K562 (cell line): ENCODE measurements around the gene PIN1. TPM values are rescaled to one million over a fixed set of nuclear protein-coding genes. Genes with fewer than 3 reads are reported as not detected.

Source experiments
- ATAC-seq: fragments of 200-7000 bp; cut with Tn5 transposase; 3 replicates; pipeline ENCODE4 v1.9.1; 2020; ENCODE audit warnings: moderate library complexity
- BruUV-seq: library from RNA; stranded (reverse); fragments of 400-500 nt; replicated peaks from 2 replicates; lab custom pipeline; 2021; lab: Mats Ljungman, UMichigan
- CTCF ChIA-PET: fragments of 300-600 bp; formaldehyde crosslinking; extraction: SDS; loops from one replicate; lab custom pipeline; 2021; ENCODE audit warnings: low intra/inter-chr PET ratio; lab: Yijun Ruan, JAX
- POLR2A ChIA-PET: fragments of 300-600, 350-650 bp; sonication (Branson Sonifier 250); formaldehyde crosslinking; extraction: SDS; loops from one replicate; lab custom pipeline; 2021; ENCODE audit warnings: antibody characterized with exemption, inconsistent platforms; lab: Yijun Ruan, JAX
- DNase-seq, 4 experiments: peaks; one replicate each; pipeline versions ENCODE4 v3.0.0 to v3.0.0-alpha.2; 2011 to 2018; ENCODE audit warnings: low spot score in 3 of 4, mixed read lengths in 3 of 4; ENCODE audit errors: extremely low read depth in 1 of 4
- FAIRE-seq: peaks from 2 replicates; lab custom pipeline; 2011; peaks lifted over from hg19 to GRCh38; lab: Jason Lieb, UNC
- H2AFZ ChIP-seq: 2 replicates; pipeline ENCODE4 v1.6.0; 2011; ENCODE audit warnings: low read depth, low read length, control low read depth, inconsistent platforms
- H3K27ac ChIP-seq: fragments of 200-600 bp; 3 replicates; pipeline ENCODE4 v1.8.0; 2011; ENCODE audit warnings: low read depth, mild to moderate bottlenecking, control low read depth, inconsistent platforms, low read length, moderate library complexity, mixed read lengths; ENCODE audit errors: extremely low read depth
- H3K27me3 ChIP-seq, 2 experiments: fragments of 300-600 bp in 1 of 2; 2 replicates in 1 of 2; 3 replicates in 1 of 2; pipeline versions ENCODE4 v1.6.0 to v1.8.0; 2011; ENCODE audit warnings: inconsistent platforms in 2 of 2, low read length in 2 of 2, mild to moderate bottlenecking in 1 of 2, mixed read lengths in 1 of 2, moderate library complexity in 1 of 2; ENCODE audit not compliant: control insufficient read depth in 2 of 2, insufficient read depth in 2 of 2
- H3K36me3 ChIP-seq: fragments of 300-600 bp; 3 replicates; pipeline ENCODE4 v1.8.0; 2011; ENCODE audit warnings: mild to moderate bottlenecking, low read length, inconsistent platforms; ENCODE audit not compliant: control insufficient read depth, insufficient read depth
- H3K4me1 ChIP-seq, 2 experiments: fragments of 200-600 bp in 1 of 2; replicated peaks in 1 of 2; 2 replicates in 1 of 2; 3 replicates in 1 of 2; pipeline versions ENCODE4 v1.5.1 to v1.8.0; 2011; ENCODE audit warnings: inconsistent platforms in 2 of 2, low read length in 2 of 2, mild to moderate bottlenecking in 1 of 2, mixed read lengths in 1 of 2, moderate library complexity in 1 of 2; ENCODE audit not compliant: control insufficient read depth in 2 of 2, insufficient read depth in 2 of 2
- H3K4me2 ChIP-seq: 2 replicates; pipeline ENCODE4 v1.6.1; 2011; ENCODE audit warnings: low read length, control low read depth, inconsistent platforms, mixed read lengths; ENCODE audit not compliant: insufficient read depth
- H3K4me3 ChIP-seq: fragments of 200-600 bp; sonication (generic), shearing (Covaris generic); 2 replicates; pipeline ENCODE4 v1.5.1; 2016; ENCODE audit warnings: control low read depth, inconsistent platforms
- H3K79me2 ChIP-seq: fragments of 200-600 bp; 3 replicates; pipeline ENCODE4 v1.8.0; 2011; ENCODE audit warnings: low read length, inconsistent platforms; ENCODE audit not compliant: control insufficient read depth, insufficient read depth
- H3K9ac ChIP-seq, 2 experiments: 2 replicates each; pipeline versions ENCODE4 v1.6.0 to v1.6.1; 2011; ENCODE audit warnings: low read depth in 2 of 2, low read length in 2 of 2, control low read depth in 1 of 2, inconsistent platforms in 1 of 2, mild to moderate bottlenecking in 1 of 2, mixed read lengths in 1 of 2; ENCODE audit not compliant: insufficient read depth in 1 of 2
- H3K9me1 ChIP-seq: one replicate; pipeline ENCODE4 v1.6.0; 2011; ENCODE audit warnings: inconsistent platforms, mild to moderate bottlenecking, low read length, moderate library complexity; ENCODE audit not compliant: control insufficient read depth, insufficient read depth
- H3K9me3 ChIP-seq: replicated peaks from 2 replicates; pipeline ENCODE4 v1.5.1; 2011; ENCODE audit warnings: low read depth, low read length, inconsistent platforms; ENCODE audit not compliant: control insufficient read depth, insufficient read depth
- H4K20me1 ChIP-seq: replicated peaks from 2 replicates; pipeline ENCODE4 v1.6.1; 2011; ENCODE audit warnings: low read length, inconsistent platforms, mixed read lengths; ENCODE audit not compliant: control insufficient read depth, insufficient read depth
- CBFA2T3 ChIP-seq: fragments of 450-650 bp; IDR thresholded peaks from 2 replicates; pipeline ENCODE4 v1.6.1; 2017
- CCAR2 ChIP-seq: fragments of 200-400 bp; formaldehyde crosslinking; IDR thresholded peaks from 2 replicates; pipeline ENCODE4 v1.6.1; 2017; ENCODE audit warnings: mild to moderate bottlenecking, low read depth, low read length
- HDAC1 ChIP-seq, 2 experiments: fragments of 450-650 bp; IDR thresholded peaks; 2 replicates each; pipeline ENCODE4 v1.6.1; 2016 to 2017; ENCODE audit warnings: inconsistent platforms in 1 of 2, mild to moderate bottlenecking in 1 of 2, moderate library complexity in 1 of 2
- HOXB6 ChIP-seq: fragments of 250-450 bp; sonication (Bioruptor Pico); IDR thresholded peaks from 2 replicates; pipeline ENCODE4 v1.5.1; 2022; ENCODE audit warnings: mild to moderate bottlenecking, borderline replicate concordance
- KDM5B ChIP-seq: fragments of 200-600 bp; sonication (generic); IDR thresholded peaks from 2 replicates; pipeline ENCODE4 v1.6.1; 2012; ENCODE audit warnings: low read depth, mild to moderate bottlenecking, moderate library complexity, low read length, control low read depth, inconsistent platforms; ENCODE audit not compliant: insufficient replicate concordance
- NCOA6 ChIP-seq: fragments of 450-650 bp; IDR thresholded peaks from 2 replicates; pipeline ENCODE4 v1.6.1; 2017; ENCODE audit warnings: mild to moderate bottlenecking
- NR1H2 ChIP-seq: sonication (generic); formaldehyde crosslinking; IDR thresholded peaks from 2 replicates; pipeline ENCODE4 v1.4.0; 2020; ENCODE audit warnings: mild to moderate bottlenecking, missing genetic modification reagents
- PCBP1 ChIP-seq: fragments of 200-400 bp; formaldehyde crosslinking; IDR thresholded peaks from 2 replicates; pipeline ENCODE4 v1.6.1; 2018; ENCODE audit warnings: mild to moderate bottlenecking, low read depth, low read length; ENCODE audit not compliant: poor library complexity, severe bottlenecking
- PHB ChIP-seq: fragments of 250-450 bp; sonication (Bioruptor Pico); IDR thresholded peaks from 2 replicates; pipeline ENCODE4 v1.5.0; 2021
- PML ChIP-seq: IDR thresholded peaks from 2 replicates; pipeline ENCODE4 v1.6.1; 2012; ENCODE audit warnings: low read length, inconsistent platforms
- POLR2G ChIP-seq: fragments of 200-400 bp; formaldehyde crosslinking; IDR thresholded peaks from 2 replicates; pipeline ENCODE4 v1.6.1; 2017; ENCODE audit warnings: low read depth, mild to moderate bottlenecking, antibody characterized with exemption, low read length, moderate library complexity
- PPARD ChIP-seq: fragments of 250-450 bp; sonication (Bioruptor Pico); IDR thresholded peaks from 2 replicates; pipeline ENCODE4 v1.8.0; 2022; ENCODE audit warnings: inconsistent platforms, mild to moderate bottlenecking, moderate library complexity
- RBBP5 ChIP-seq: fragments of 200-600 bp; sonication (generic); IDR thresholded peaks from 2 replicates; pipeline ENCODE4 v1.6.1; 2012; ENCODE audit warnings: borderline replicate concordance, mild to moderate bottlenecking, low read length, control low read depth, inconsistent platforms; ENCODE audit not compliant: insufficient read depth, poor library complexity, severe bottlenecking
- RBFOX2 ChIP-seq: fragments of 200-400 bp; formaldehyde crosslinking; IDR thresholded peaks from 2 replicates; pipeline ENCODE4 v1.6.1; 2017; ENCODE audit warnings: low read depth, mild to moderate bottlenecking, low read length, moderate library complexity
- RCOR1 ChIP-seq, 2 experiments: IDR thresholded peaks; 2 replicates each; pipeline ENCODE4 v1.6.1; 2012; ENCODE audit warnings: low read depth in 2 of 2, low read length in 2 of 2, borderline replicate concordance in 1 of 2, improper control_type of control experiment in 1 of 2
- SLC30A9 ChIP-seq: fragments of 250-450 bp; sonication (Bioruptor Pico); IDR thresholded peaks from 2 replicates; pipeline ENCODE4 v1.8.0; 2022; ENCODE audit warnings: mild to moderate bottlenecking, moderate library complexity
- SMAD1 ChIP-seq: fragments of 150-350 bp; IDR thresholded peaks from 2 replicates; pipeline ENCODE4 v1.6.1; 2014; ENCODE audit warnings: low read length, low read depth; ENCODE audit not compliant: partially characterized antibody
- ZKSCAN1 ChIP-seq: fragments of 150-350 bp; IDR thresholded peaks from 2 replicates; pipeline ENCODE4 v1.6.1; 2016; ENCODE audit warnings: low read depth, low read length
- ZNF717 ChIP-seq: fragments of 250-450 bp; sonication (Bioruptor Pico); IDR thresholded peaks from 2 replicates; pipeline ENCODE4 v1.5.0; 2021
- WGBS: fragments of 100-300 bp; shearing (Covaris generic); methylation state at CpG from one replicate; pipeline ENCODE4 v1.1.6; 2016; ENCODE audit warnings: low coverage, mixed read lengths; ENCODE audit not compliant: insufficient coverage; ENCODE audit errors: missing lambda C conversion rate; 5-methylcytosine and 5-hydroxymethylcytosine counted together
- in situ Hi-C: fragments of 300-500 bp; cut with MboI; formaldehyde crosslinking; loops from 4 replicates; pipeline ENCODE4 v1.15.0; 2018; ENCODE audit warnings: inconsistent platforms, mixed read lengths
- intact Hi-C: fragments of 100-400 bp; cut with micrococcal nuclease; formaldehyde crosslinking; loops from 2 replicates; pipeline ENCODE4 v1.14.2; 2022
- polyA plus RNA-seq, 8 experiments: library from polyadenylated mRNA; depleted of rRNA in 4 of 8; stranded (reverse) in 5 of 8; unstranded in 3 of 8; fragments of >200 nt; fragmentation: Nextera tagmentation in 2 of 8; fragmentation: Illumina TruSeq in 1 of 8; extraction: Ambion mirVana in 2 of 8; extraction: Trizol in 1 of 8; gene quantifications; 2 replicates each; pipeline versions ENCODE4 v1.2.1 to v1.2.3, GENCODE V29; 2011 to 2014; ENCODE audit warnings: inconsistent platforms in 1 of 8, missing spikeins in 1 of 8
- total RNA-seq, 7 experiments: library from RNA; depleted of rRNA in 6 of 7; stranded (reverse); fragments of >200 nt in 6 of 7; fragmentation: Illumina TruSeq in 2 of 7; extraction: Trizol in 2 of 7; gene quantifications; 2 replicates each; pipeline versions ENCODE4 v1.2.1 to v1.2.3, GENCODE V29; 2011 to 2021; ENCODE audit warnings: low replicate concordance in 1 of 7
- TF ChIP-seq, protein P1 (sequence below): fragments of 450-650 bp; formaldehyde crosslinking; IDR thresholded peaks from 2 replicates; pipeline ENCODE4 v1.4.0; 2022; ENCODE audit warnings: missing genetic modification characterization

The PIN1 gene
- total and polyA plus RNA-seq, 9 of the 15 experiments (the other 6 are each of a cell fraction or from before 2014, with no cell fraction given), result 1.6 to 178 (median 42.5) TPM

DNA sequence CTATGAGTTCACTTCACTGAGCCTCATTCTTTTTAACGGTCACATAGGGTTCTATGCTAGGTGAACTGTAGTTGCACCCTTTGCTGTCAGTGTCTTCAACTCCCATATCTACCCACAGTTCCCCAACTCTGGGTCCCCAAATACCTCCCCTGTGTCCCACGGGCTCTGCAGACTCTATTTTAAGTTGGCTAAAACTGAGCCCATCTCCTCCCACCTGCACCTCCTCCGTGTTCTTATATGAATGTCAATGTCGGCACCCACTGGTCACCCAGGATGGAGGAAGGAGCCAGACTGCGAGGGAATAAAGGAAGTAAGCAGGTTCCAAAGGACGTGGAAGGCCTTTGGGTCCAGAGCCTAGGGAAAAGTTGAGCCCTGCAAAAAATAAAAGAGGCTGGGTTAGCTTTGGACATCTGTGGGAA, 802 bp upstream of the PIN1 start (continued):
- TF ChIP-seq RCOR1 (IDR thresholded peaks at IDR 0.05; ENCODE audit: borderline replicate concordance in 1 of 2, low read depth in 2 of 2, low read length in 2 of 2) (0 out of 4 replicates have a peak, but pooled peaks of 1 of the 2 experiments have one; percentile 94), PCBP1 (no peak), CBFA2T3 (no peak), SLC30A9 (CRISPR knock-in tag) (no peak), HOXB6 (no peak), SMAD1 (no peak), NCOA6 (no peak), ZNF717 (CRISPR knock-in tag) (no peak), PML (0 out of 2 replicates have a peak, but pooled peaks have one; percentile 33)
- TF ChIP-seq, protein P1, sequence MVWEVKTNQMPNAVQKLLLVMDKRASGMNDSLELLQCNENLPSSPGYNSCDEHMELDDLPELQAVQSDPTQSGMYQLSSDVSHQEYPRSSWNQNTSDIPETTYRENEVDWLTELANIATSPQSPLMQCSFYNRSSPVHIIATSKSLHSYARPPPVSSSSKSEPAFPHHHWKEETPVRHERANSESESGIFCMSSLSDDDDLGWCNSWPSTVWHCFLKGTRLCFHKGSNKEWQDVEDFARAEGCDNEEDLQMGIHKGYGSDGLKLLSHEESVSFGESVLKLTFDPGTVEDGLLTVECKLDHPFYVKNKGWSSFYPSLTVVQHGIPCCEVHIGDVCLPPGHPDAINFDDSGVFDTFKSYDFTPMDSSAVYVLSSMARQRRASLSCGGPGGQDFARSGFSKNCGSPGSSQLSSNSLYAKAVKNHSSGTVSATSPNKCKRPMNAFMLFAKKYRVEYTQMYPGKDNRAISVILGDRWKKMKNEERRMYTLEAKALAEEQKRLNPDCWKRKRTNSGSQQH, result 0 out of 2 replicates have a peak, but pooled peaks have one; percentile 13

DNA sequence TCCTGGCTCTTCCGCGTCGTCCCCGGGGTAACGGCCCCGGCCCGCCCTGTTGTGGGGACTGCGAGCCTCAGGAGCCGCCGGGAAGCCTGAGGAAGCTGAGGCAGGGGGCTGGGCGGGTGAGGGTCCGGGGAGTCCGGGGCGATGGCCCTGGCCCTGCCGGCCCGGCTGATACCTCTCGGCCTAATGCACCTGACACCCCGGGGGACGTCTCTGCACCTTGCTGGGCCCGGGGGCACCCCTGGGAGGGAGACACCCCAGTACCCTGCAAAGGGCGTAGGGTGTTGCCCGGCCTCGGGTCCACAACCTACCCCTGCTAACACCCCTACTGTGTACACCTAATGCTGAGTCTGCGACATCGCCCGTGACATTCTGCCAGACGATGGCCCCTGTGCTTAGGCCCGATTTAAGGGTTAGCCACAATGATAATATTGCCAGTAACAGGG, 410 bp downstream of the PIN1 start:
- no peaks in the 10 kb centered on the region for H4K20me1 ChIP-seq
- H3K9me3 ChIP-seq, result no peaks in the 10 kb centered on the region
- peaks cover 34% of the 10 kb centered on the region; the same call in 2 of the 3 replicates for H3K36me3 ChIP-seq
- H3K27me3 ChIP-seq, result no peaks in the 10 kb centered on the region
- no peak for FAIRE-seq
- in situ Hi-C loops, result no loop called here
- H3K4me3 ChIP-seq, result peak overlapping the region; percentile 96
- ChIA-PET POLR2A (interaction anchor here (0.9 kb wide), 1 partner anchor 9 kb away, joined by 3 read pairs; no protein-coding TSS in a partner anchor), CTCF (no interaction called here)
- peak overlapping the region; percentile 41; the same call in 2 of the 3 replicates for H3K27ac ChIP-seq
- 3% methylated on average over 19 of the region's 28 CpGs for WGBS
- H2AFZ ChIP-seq, result peak overlapping the region; percentile 79
- BruUV-seq, result TSS peak; percentile 38
- peak in 1 of 4 experiments; percentile 17 for DNase-seq
- intact Hi-C loops, result no loop called here
- peak; percentile 27 for ATAC-seq
- peaks cover 18% of the 10 kb centered on the region for H3K79me2 ChIP-seq
- no peaks in the 10 kb centered on the region for H3K9me1 ChIP-seq
- peak overlapping the region; percentile 75 to 93 for H3K9ac ChIP-seq
- peak in 1 of 2 experiments; percentile 42; a peak in 1 of 4 replicates for TF ChIP-seq HDAC1 (IDR thresholded peaks at IDR 0.05)
- TF ChIP-seq RBBP5, result peak; percentile 48
- TF ChIP-seq RBFOX2, result peak; percentile 57
- TF ChIP-seq NR1H2 (CRISPR knock-in tag), result 0 out of 2 replicates have a peak, but pooled peaks have one; percentile 34
- TF ChIP-seq PHB (CRISPR knock-in tag), result 0 out of 2 replicates have a peak, but pooled peaks have one; percentile 36
- TF ChIP-seq PPARD (CRISPR knock-in tag), result no peak
- TF ChIP-seq CCAR2, result no peak
- peak; percentile 19 for TF ChIP-seq POLR2G
- peak; percentile 14 for TF ChIP-seq KDM5B
- TF ChIP-seq ZKSCAN1, result peak; percentile 46; the same call in 1 of the 2 replicates
- TF ChIP-seq, all 486 proteins: peak for 8
- peaks cover 8 to 17% of the 10 kb centered on the region in 2 experiments; a peak in 3 of 5 replicates for H3K4me1 ChIP-seq
- peak overlapping the region; percentile 97 for H3K4me2 ChIP-seq
